ENCODE results near the gene KLRF1.

DNA sequence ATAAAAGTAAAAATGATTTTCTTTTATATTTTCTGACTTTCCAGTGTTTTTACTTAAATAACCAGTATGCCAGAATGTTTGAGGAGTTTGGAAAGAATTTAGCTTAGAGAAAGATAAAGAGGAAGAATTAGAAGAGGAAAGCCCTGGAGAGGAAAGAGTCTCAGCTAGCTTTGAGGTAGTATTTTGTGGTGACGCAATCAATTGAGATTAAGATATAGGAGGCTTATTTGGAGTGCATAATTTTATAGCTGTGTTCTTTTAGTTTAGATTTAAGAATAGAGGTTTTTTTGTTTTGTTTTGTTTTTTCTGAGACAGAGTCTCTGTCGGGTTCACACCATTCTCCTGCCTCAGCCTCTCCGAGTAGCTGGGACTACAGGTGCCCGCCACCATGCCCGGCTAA, 23.8 kb downstream of the KLRF1 start:
- TF ChIP-seq, protein P1, sequence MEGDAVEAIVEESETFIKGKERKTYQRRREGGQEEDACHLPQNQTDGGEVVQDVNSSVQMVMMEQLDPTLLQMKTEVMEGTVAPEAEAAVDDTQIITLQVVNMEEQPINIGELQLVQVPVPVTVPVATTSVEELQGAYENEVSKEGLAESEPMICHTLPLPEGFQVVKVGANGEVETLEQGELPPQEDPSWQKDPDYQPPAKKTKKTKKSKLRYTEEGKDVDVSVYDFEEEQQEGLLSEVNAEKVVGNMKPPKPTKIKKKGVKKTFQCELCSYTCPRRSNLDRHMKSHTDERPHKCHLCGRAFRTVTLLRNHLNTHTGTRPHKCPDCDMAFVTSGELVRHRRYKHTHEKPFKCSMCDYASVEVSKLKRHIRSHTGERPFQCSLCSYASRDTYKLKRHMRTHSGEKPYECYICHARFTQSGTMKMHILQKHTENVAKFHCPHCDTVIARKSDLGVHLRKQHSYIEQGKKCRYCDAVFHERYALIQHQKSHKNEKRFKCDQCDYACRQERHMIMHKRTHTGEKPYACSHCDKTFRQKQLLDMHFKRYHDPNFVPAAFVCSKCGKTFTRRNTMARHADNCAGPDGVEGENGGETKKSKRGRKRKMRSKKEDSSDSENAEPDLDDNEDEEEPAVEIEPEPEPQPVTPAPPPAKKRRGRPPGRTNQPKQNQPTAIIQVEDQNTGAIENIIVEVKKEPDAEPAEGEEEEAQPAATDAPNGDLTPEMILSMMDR (IDR thresholded peaks at IDR 0.05): no peak
- TF ChIP-seq, protein P2, sequence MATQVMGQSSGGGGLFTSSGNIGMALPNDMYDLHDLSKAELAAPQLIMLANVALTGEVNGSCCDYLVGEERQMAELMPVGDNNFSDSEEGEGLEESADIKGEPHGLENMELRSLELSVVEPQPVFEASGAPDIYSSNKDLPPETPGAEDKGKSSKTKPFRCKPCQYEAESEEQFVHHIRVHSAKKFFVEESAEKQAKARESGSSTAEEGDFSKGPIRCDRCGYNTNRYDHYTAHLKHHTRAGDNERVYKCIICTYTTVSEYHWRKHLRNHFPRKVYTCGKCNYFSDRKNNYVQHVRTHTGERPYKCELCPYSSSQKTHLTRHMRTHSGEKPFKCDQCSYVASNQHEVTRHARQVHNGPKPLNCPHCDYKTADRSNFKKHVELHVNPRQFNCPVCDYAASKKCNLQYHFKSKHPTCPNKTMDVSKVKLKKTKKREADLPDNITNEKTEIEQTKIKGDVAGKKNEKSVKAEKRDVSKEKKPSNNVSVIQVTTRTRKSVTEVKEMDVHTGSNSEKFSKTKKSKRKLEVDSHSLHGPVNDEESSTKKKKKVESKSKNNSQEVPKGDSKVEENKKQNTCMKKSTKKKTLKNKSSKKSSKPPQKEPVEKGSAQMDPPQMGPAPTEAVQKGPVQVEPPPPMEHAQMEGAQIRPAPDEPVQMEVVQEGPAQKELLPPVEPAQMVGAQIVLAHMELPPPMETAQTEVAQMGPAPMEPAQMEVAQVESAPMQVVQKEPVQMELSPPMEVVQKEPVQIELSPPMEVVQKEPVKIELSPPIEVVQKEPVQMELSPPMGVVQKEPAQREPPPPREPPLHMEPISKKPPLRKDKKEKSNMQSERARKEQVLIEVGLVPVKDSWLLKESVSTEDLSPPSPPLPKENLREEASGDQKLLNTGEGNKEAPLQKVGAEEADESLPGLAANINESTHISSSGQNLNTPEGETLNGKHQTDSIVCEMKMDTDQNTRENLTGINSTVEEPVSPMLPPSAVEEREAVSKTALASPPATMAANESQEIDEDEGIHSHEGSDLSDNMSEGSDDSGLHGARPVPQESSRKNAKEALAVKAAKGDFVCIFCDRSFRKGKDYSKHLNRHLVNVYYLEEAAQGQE (IDR thresholded peaks at IDR 0.05; ENCODE audit: insufficient read depth in 1 of 2, low read depth in 2 of 2, low read length in 1 of 2): no peak
- TF ChIP-seq POLR2AphosphoS5 (IDR thresholded peaks at IDR 0.05; ENCODE audit: low read depth, low read length) (no peak), TCF7L2 (IDR thresholded peaks at IDR 0.05; ENCODE audit: low read depth, low read length) (no peak), SIN3A (IDR thresholded peaks at IDR 0.05; ENCODE audit: borderline replicate concordance, insufficient read depth, low read depth, low read length) (no peak)
